HCT116 (cell line): ENCODE measurements around the gene FGD4. TPM values are rescaled to one million over a fixed set of nuclear protein-coding genes. Genes with fewer than 3 reads are reported as not detected.

Experiments used
- ATAC-seq: fragments of 200-7000 bp; cut with Tn5 transposase; 2 replicates; pipeline ENCODE4 v1.9.1; 2020; ENCODE audit warnings: mild to moderate bottlenecking, moderate library complexity
- BruUV-seq: library from RNA; stranded (reverse); fragments of 400-500 nt; replicated peaks from 2 replicates; lab custom pipeline; 2021; lab: Mats Ljungman, UMichigan
- CTCF ChIA-PET: fragments of 300-600 bp; sonication (Branson Sonifier 250); formaldehyde crosslinking; loops from one replicate; lab custom pipeline; 2021; ENCODE audit warnings: antibody characterized with exemption; lab: Charles Lee
- POLR2A ChIA-PET: fragments of 300-600, 350-600 bp; sonication (Branson Sonifier 250); formaldehyde crosslinking; loops from one replicate; lab custom pipeline; 2021; ENCODE audit warnings: antibody characterized with exemption; lab: Charles Lee
- RAD21 ChIA-PET, 2 experiments: fragments of 300-600 bp; sonication (Branson Sonifier 250); formaldehyde crosslinking; loops; one replicate each; lab custom pipeline; 2023; ENCODE audit warnings: low total read pairs in 2 of 2; ENCODE audit not compliant: uncharacterized antibody in 2 of 2, unreplicated experiment in 2 of 2, low non-redundant PET in 1 of 2; lab: Charles Lee
- DNase-seq: peaks from one replicate; pipeline ENCODE4 v3.0.0-alpha.2; 2010; ENCODE audit warnings: low read depth, low spot score
- H2AFZ ChIP-seq: fragments of 200-600 bp; shearing (Covaris generic), sonication (generic); 2 replicates; pipeline ENCODE4 v1.6.1; 2017; ENCODE audit warnings: low read depth, mixed run types, mixed read lengths, antibody characterized with exemption, low read length; ENCODE audit not compliant: poor library complexity, severe bottlenecking
- H3K27ac ChIP-seq: 2 replicates; pipeline ENCODE4 v1.5.1; 2012; ENCODE audit warnings: low read depth, low read length
- H3K27me3 ChIP-seq: fragments of 200-600 bp; sonication (generic); 2 replicates; pipeline ENCODE4 v1.6.1; 2016; ENCODE audit warnings: mixed run types, low read length, mixed read lengths; ENCODE audit not compliant: insufficient read depth
- H3K36me3 ChIP-seq, 2 experiments: fragments of 200-500 bp in 1 of 2; fragments of 200-600 bp in 1 of 2; sonication (Bioruptor generic) in 1 of 2; sonication (generic) in 1 of 2; 2 replicates each; pipeline versions ENCODE4 v1.5.1 to v1.6.1; 2014 to 2016; ENCODE audit warnings: low read length in 2 of 2, inconsistent platforms in 1 of 2, mixed read lengths in 1 of 2, mixed run types in 1 of 2; ENCODE audit not compliant: insufficient read depth in 2 of 2, control insufficient read depth in 1 of 2
- H3K4me1 ChIP-seq, 2 experiments: fragments of 200-600 bp in 1 of 2; sonication (generic) in 1 of 2; 2 replicates each; pipeline versions ENCODE4 v1.5.1 to v1.6.1; 2012 to 2017; ENCODE audit warnings: low read length in 2 of 2, inconsistent platforms in 1 of 2, mild to moderate bottlenecking in 1 of 2, mixed read lengths in 1 of 2, mixed run types in 1 of 2, moderate library complexity in 1 of 2; ENCODE audit not compliant: insufficient read depth in 2 of 2, control insufficient read depth in 1 of 2
- H3K4me2 ChIP-seq: fragments of 200-600 bp; sonication (generic); 2 replicates; pipeline ENCODE4 v1.6.1; 2017; ENCODE audit warnings: mixed run types, low read length, mixed read lengths
- H3K4me3 ChIP-seq, 2 experiments: fragments of 200-600 bp in 1 of 2; sonication (generic) in 1 of 2; replicated peaks in 1 of 2; 2 replicates each; pipeline ENCODE4 v1.5.1; 2011 to 2016; ENCODE audit warnings: low read length in 2 of 2, control low read depth in 1 of 2, low read depth in 1 of 2, mild to moderate bottlenecking in 1 of 2, mixed read lengths in 1 of 2, mixed run types in 1 of 2
- H3K79me2 ChIP-seq: fragments of 200-600 bp; sonication (generic); 2 replicates; pipeline ENCODE4 v1.6.1; 2017; ENCODE audit warnings: mild to moderate bottlenecking, mixed run types, low read length, moderate library complexity, mixed read lengths; ENCODE audit not compliant: insufficient read depth
- H3K9ac ChIP-seq: fragments of 200-600 bp; sonication (generic); 2 replicates; pipeline ENCODE4 v1.6.1; 2016; ENCODE audit warnings: low read length, mixed read lengths
- H3K9me2 ChIP-seq: fragments of 200-600 bp; sonication (generic), shearing (Covaris generic); 2 replicates; pipeline ENCODE4 v1.6.1; 2017; ENCODE audit warnings: mixed run types, mild to moderate bottlenecking, moderate library complexity; ENCODE audit not compliant: insufficient read depth
- H3K9me3 ChIP-seq, 2 experiments: fragments of 200-500 bp in 1 of 2; fragments of 200-600 bp in 1 of 2; sonication (Bioruptor generic) in 1 of 2; sonication (generic) in 1 of 2; 2 replicates each; pipeline ENCODE4 v1.6.1; 2014 to 2017; ENCODE audit warnings: low read length in 2 of 2, mixed read lengths in 2 of 2, inconsistent platforms in 1 of 2, low read depth in 1 of 2, mild to moderate bottlenecking in 1 of 2, mixed run types in 1 of 2, moderate library complexity in 1 of 2; ENCODE audit not compliant: control insufficient read depth in 1 of 2, insufficient read depth in 1 of 2
- H4K20me1 ChIP-seq: fragments of 200-600 bp; sonication (generic), shearing (Covaris generic); 2 replicates; pipeline ENCODE4 v1.6.1; 2017; ENCODE audit warnings: mixed run types, mild to moderate bottlenecking, moderate library complexity; ENCODE audit not compliant: insufficient read depth
- CBX3 ChIP-seq: IDR thresholded peaks from 2 replicates; pipeline ENCODE4 v1.6.1; 2012; ENCODE audit warnings: low read depth
- CEBPB ChIP-seq: IDR thresholded peaks from 2 replicates; pipeline ENCODE4 v1.6.1; 2012; ENCODE audit warnings: low read depth
- EGR1 ChIP-seq: IDR thresholded peaks from 2 replicates; pipeline ENCODE4 v1.6.1; 2012; ENCODE audit warnings: low read depth
- ELF1 ChIP-seq: IDR thresholded peaks from 2 replicates; pipeline ENCODE4 v1.6.1; 2012; ENCODE audit warnings: low read depth, borderline replicate concordance
- EZH2 ChIP-seq: fragments of 200-600 bp; sonication (generic); IDR thresholded peaks from 2 replicates; pipeline ENCODE4 v1.6.1; 2017; ENCODE audit warnings: antibody characterized with exemption, mixed run types
- EZH2phosphoT487 ChIP-seq: fragments of 200-600 bp; IDR thresholded peaks from 2 replicates; pipeline ENCODE4 v1.6.1; 2018; ENCODE audit warnings: antibody characterized with exemption, borderline replicate concordance
- FOSL1 ChIP-seq: IDR thresholded peaks from 2 replicates; pipeline ENCODE4 v1.6.1; 2012; ENCODE audit warnings: low read depth
- JUND ChIP-seq: IDR thresholded peaks from 2 replicates; pipeline ENCODE4 v1.6.1; 2012
- POLR2A ChIP-seq: IDR thresholded peaks from 2 replicates; pipeline ENCODE4 v1.7.0; 2011; ENCODE audit warnings: borderline replicate concordance; ENCODE audit not compliant: insufficient read depth, insufficient read length; ENCODE audit errors: extremely low read depth
- POLR2AphosphoS5 ChIP-seq: IDR thresholded peaks from 2 replicates; pipeline ENCODE4 v1.6.1; 2011; ENCODE audit warnings: mild to moderate bottlenecking, low read depth, low read length, moderate library complexity
- RAD21 ChIP-seq: IDR thresholded peaks from 2 replicates; pipeline ENCODE4 v1.6.1; 2012; ENCODE audit warnings: low read depth, mild to moderate bottlenecking
- SIN3A ChIP-seq: IDR thresholded peaks from 2 replicates; pipeline ENCODE4 v1.6.1; 2012; ENCODE audit warnings: low read depth
- SP1 ChIP-seq: IDR thresholded peaks from 2 replicates; pipeline ENCODE4 v1.6.1; 2012; ENCODE audit warnings: low read depth
- SRF ChIP-seq: IDR thresholded peaks from 2 replicates; pipeline ENCODE4 v1.6.1; 2012; ENCODE audit warnings: low read depth
- TCF7L2 ChIP-seq: IDR thresholded peaks from 2 replicates; pipeline ENCODE4 v1.7.0; 2011; ENCODE audit warnings: borderline replicate concordance, inconsistent platforms; ENCODE audit not compliant: insufficient read depth, insufficient read length; ENCODE audit errors: extremely low read depth
- YY1 ChIP-seq: IDR thresholded peaks from 2 replicates; pipeline ENCODE4 v1.6.1; 2011; ENCODE audit warnings: low read length, low read depth, moderate library complexity, mild to moderate bottlenecking; ENCODE audit not compliant: insufficient replicate concordance; ENCODE audit errors: extremely low read depth
- ZNF274 ChIP-seq: fragments of 200-500 bp; sonication (Bioruptor generic); IDR thresholded peaks from 2 replicates; pipeline ENCODE4 v1.6.1; 2014; ENCODE audit warnings: mild to moderate bottlenecking, low read depth, low read length, inconsistent platforms
- intact Hi-C: fragments of 100-400 bp; cut with micrococcal nuclease; formaldehyde crosslinking; loops from 2 replicates; pipeline ENCODE4 v1.10.0; 2022
- total RNA-seq: library from RNA; stranded (reverse); gene quantifications from one replicate; pipeline ENCODE4 v1.2.1, GENCODE V29; 2021; ENCODE audit not compliant: unreplicated experiment
- TF ChIP-seq, protein P1 (sequence below): IDR thresholded peaks from 2 replicates; pipeline ENCODE4 v1.6.1; 2012
- TF ChIP-seq, protein P2 (sequence below): IDR thresholded peaks from 2 replicates; pipeline ENCODE4 v1.6.1; 2012; ENCODE audit warnings: low read depth
- TF ChIP-seq, protein P3 (sequence below): IDR thresholded peaks from 2 replicates; pipeline ENCODE4 v1.6.1; 2011; ENCODE audit warnings: mild to moderate bottlenecking, low read length, moderate library complexity; ENCODE audit not compliant: insufficient replicate concordance; ENCODE audit errors: extremely low read depth
- TF ChIP-seq, protein P4 (sequence below), 3 experiments: fragments of 200-600 bp in 1 of 3; sonication (generic) in 1 of 3; IDR thresholded peaks in 2 of 3; conservative IDR thresholded peaks in 1 of 3; 2 replicates each; pipeline ENCODE4 v1.5.1; 2012 to 2017; ENCODE audit warnings: low read depth in 2 of 3, low read length in 2 of 3, antibody characterized with exemption in 1 of 3, borderline replicate concordance in 1 of 3, control low read depth in 1 of 3, mild to moderate bottlenecking in 1 of 3, mixed read lengths in 1 of 3, mixed run types in 1 of 3, moderate library complexity in 1 of 3; ENCODE audit not compliant: insufficient read depth in 1 of 3
- TF ChIP-seq, protein P5 (sequence below): IDR thresholded peaks from 2 replicates; pipeline ENCODE4 v1.6.1; 2012

FGD4 gene
- total RNA-seq, 1 experiment from 2014 or later = 7.7 TPM

DNA sequence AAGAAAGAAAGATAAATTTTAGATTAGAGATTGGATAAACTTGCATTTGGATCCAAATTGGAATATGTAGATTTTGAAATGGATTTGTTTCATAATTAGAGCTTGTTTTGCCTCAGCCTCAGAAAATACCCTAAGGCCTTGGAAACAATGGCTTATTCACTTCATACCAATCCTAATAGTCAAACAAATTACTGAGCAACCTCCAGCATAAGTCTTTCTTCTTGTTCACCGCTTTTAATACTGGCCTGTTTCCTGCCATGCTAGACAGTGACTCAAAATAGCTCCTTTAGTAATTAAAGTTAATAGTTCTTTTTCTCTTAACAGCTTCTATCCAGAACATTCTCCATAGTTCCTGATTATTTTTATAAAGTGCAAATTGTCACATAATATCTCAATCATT is 168.9 kb downstream of the FGD4 start:
- peaks cover 0 to 28% of the 10 kb centered on the region in 2 experiments; a peak in 3 of 4 replicates for H3K4me1 ChIP-seq
- peak overlapping the region; percentile 19 for H3K4me2 ChIP-seq
- H3K79me2 ChIP-seq = no peaks in the 10 kb centered on the region
- H2AFZ ChIP-seq = no peak overlapping the region
- H3K4me3 ChIP-seq = no peak overlapping the region
- DNase-seq (peak; percentile 43), ATAC-seq (peak; percentile 52; the same call in 1 of the 2 replicates)
- CTCF ChIA-PET = no interaction called here
- POLR2A ChIA-PET = no interaction called here
- H3K27me3 ChIP-seq = no peaks in the 10 kb centered on the region
- no peak overlapping the region for H3K27ac ChIP-seq
- intact Hi-C loops = no loop called here
- H3K36me3 ChIP-seq = no peaks in the 10 kb centered on the region
- no peaks in the 10 kb centered on the region for H4K20me1 ChIP-seq
- H3K9ac ChIP-seq = no peak overlapping the region
- RAD21 ChIA-PET = no interaction called here
- no peaks in the 10 kb centered on the region for H3K9me3 ChIP-seq
- H3K9me2 ChIP-seq = no peaks in the 10 kb centered on the region
- no TSS peak for BruUV-seq
- TF ChIP-seq, protein P1, sequence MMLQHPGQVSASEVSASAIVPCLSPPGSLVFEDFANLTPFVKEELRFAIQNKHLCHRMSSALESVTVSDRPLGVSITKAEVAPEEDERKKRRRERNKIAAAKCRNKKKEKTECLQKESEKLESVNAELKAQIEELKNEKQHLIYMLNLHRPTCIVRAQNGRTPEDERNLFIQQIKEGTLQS = no peak
- TF ChIP-seq YY1 (no peak), TCF7L2 (no peak), RAD21 (no peak), JUND (peak; percentile 67), ZNF274 (no peak), POLR2A (no peak), CEBPB (peak; percentile 37; the same call in 1 of the 2 replicates), SIN3A (no peak), SRF (no peak), CBX3 (peak; percentile 35; the same call in 1 of the 2 replicates), SP1 (peak; percentile 47; the same call in 1 of the 2 replicates), EZH2phosphoT487 (no peak), EZH2 (no peak), FOSL1 (peak; percentile 75), ELF1 (no peak), POLR2AphosphoS5 (no peak), EGR1 (no peak)
- TF ChIP-seq, protein P2, sequence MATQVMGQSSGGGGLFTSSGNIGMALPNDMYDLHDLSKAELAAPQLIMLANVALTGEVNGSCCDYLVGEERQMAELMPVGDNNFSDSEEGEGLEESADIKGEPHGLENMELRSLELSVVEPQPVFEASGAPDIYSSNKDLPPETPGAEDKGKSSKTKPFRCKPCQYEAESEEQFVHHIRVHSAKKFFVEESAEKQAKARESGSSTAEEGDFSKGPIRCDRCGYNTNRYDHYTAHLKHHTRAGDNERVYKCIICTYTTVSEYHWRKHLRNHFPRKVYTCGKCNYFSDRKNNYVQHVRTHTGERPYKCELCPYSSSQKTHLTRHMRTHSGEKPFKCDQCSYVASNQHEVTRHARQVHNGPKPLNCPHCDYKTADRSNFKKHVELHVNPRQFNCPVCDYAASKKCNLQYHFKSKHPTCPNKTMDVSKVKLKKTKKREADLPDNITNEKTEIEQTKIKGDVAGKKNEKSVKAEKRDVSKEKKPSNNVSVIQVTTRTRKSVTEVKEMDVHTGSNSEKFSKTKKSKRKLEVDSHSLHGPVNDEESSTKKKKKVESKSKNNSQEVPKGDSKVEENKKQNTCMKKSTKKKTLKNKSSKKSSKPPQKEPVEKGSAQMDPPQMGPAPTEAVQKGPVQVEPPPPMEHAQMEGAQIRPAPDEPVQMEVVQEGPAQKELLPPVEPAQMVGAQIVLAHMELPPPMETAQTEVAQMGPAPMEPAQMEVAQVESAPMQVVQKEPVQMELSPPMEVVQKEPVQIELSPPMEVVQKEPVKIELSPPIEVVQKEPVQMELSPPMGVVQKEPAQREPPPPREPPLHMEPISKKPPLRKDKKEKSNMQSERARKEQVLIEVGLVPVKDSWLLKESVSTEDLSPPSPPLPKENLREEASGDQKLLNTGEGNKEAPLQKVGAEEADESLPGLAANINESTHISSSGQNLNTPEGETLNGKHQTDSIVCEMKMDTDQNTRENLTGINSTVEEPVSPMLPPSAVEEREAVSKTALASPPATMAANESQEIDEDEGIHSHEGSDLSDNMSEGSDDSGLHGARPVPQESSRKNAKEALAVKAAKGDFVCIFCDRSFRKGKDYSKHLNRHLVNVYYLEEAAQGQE = no peak
- TF ChIP-seq, protein P3, sequence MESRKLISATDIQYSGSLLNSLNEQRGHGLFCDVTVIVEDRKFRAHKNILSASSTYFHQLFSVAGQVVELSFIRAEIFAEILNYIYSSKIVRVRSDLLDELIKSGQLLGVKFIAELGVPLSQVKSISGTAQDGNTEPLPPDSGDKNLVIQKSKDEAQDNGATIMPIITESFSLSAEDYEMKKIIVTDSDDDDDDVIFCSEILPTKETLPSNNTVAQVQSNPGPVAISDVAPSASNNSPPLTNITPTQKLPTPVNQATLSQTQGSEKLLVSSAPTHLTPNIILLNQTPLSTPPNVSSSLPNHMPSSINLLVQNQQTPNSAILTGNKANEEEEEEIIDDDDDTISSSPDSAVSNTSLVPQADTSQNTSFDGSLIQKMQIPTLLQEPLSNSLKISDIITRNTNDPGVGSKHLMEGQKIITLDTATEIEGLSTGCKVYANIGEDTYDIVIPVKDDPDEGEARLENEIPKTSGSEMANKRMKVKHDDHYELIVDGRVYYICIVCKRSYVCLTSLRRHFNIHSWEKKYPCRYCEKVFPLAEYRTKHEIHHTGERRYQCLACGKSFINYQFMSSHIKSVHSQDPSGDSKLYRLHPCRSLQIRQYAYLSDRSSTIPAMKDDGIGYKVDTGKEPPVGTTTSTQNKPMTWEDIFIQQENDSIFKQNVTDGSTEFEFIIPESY = no peak
- TF ChIP-seq, protein P4, sequence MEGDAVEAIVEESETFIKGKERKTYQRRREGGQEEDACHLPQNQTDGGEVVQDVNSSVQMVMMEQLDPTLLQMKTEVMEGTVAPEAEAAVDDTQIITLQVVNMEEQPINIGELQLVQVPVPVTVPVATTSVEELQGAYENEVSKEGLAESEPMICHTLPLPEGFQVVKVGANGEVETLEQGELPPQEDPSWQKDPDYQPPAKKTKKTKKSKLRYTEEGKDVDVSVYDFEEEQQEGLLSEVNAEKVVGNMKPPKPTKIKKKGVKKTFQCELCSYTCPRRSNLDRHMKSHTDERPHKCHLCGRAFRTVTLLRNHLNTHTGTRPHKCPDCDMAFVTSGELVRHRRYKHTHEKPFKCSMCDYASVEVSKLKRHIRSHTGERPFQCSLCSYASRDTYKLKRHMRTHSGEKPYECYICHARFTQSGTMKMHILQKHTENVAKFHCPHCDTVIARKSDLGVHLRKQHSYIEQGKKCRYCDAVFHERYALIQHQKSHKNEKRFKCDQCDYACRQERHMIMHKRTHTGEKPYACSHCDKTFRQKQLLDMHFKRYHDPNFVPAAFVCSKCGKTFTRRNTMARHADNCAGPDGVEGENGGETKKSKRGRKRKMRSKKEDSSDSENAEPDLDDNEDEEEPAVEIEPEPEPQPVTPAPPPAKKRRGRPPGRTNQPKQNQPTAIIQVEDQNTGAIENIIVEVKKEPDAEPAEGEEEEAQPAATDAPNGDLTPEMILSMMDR (IDR thresholded peaks at IDR 0.05 in 2 of 3, conservative IDR thresholded peaks at IDR 0.05 in 1 of 3; ENCODE audit: borderline replicate concordance in 1 of 3, insufficient read depth in 1 of 3, low read depth in 2 of 3, low read length in 2 of 3) = no peak
- TF ChIP-seq, protein P5, sequence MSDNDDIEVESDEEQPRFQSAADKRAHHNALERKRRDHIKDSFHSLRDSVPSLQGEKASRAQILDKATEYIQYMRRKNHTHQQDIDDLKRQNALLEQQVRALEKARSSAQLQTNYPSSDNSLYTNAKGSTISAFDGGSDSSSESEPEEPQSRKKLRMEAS = no peak
